Body of pancreas (tissue), 4 donors: ENCODE measurements around the gene GLCCI1.

ENCODE experiments used
- CTCF ChIP-seq, 7 experiments: fragments of 450-650 bp in 4 of 7; fragments of 200-600 bp in 3 of 7; sonication (generic) in 3 of 7; IDR thresholded peaks; one replicate each; pipeline ENCODE4 v1.5.1; 2016 to 2019; ENCODE audit warnings: antibody characterized with exemption in 7 of 7
- POLR2A ChIP-seq, 3 donors: fragments of 450-650 bp; IDR thresholded peaks; one replicate each; pipeline ENCODE4 v1.6.1; 2016; ENCODE audit warnings: antibody characterized with exemption in 3 of 3, mild to moderate bottlenecking in 2 of 3

- TF ChIP-seq POLR2A (IDR thresholded peaks at IDR 0.05): no peak
- no peak for TF ChIP-seq CTCF (IDR thresholded peaks at IDR 0.05)
These were observed 157.3 kb downstream of the GLCCI1 start for GRCh38 chr7:8125680-8126444.
